Activated B cell treated with CpG ODN at 0.5 μM for 24 hours (primary cell): ENCODE data around the gene SACM1L. TPM values are rescaled to one million over a fixed set of nuclear protein-coding genes. Genes with fewer than 3 reads are reported as not detected.

Source experiments
- ATAC-seq: fragments of 200-7000 bp; cut with Tn5 transposase; one replicate; pipeline ENCODE4 v1.10.0; 2021; ENCODE audit warnings: low read depth, mild to moderate bottlenecking, moderate library complexity
- CTCF ChIA-PET: fragments of 350-600 bp; sonication (Branson Sonifier 250); formaldehyde crosslinking; loops from one replicate; lab custom pipeline; 2021; ENCODE audit warnings: antibody characterized with exemption; lab: Charles Lee
- POLR2A ChIA-PET: fragments of 350-600 bp; sonication (Branson Sonifier 250); formaldehyde crosslinking; loops from one replicate; lab custom pipeline; 2021; ENCODE audit warnings: antibody characterized with exemption; lab: Charles Lee
- DNase-seq: peaks from one replicate; pipeline ENCODE4 v3.0.0; 2022
- H3K27ac Mint-ChIP-seq: one replicate; pipeline ENCODE4 v1.8.0; 2020; ENCODE audit warnings: mixed read lengths
- H3K27me3 Mint-ChIP-seq: one replicate; pipeline ENCODE4 v1.8.0; 2021; ENCODE audit warnings: mixed read lengths
- H3K36me3 Mint-ChIP-seq: one replicate; pipeline ENCODE4 v1.8.0; 2021; ENCODE audit warnings: low read depth, mixed read lengths
- H3K4me1 Mint-ChIP-seq: one replicate; pipeline ENCODE4 v1.8.0; 2021; ENCODE audit warnings: mixed read lengths
- H3K4me3 Mint-ChIP-seq: one replicate; pipeline ENCODE4 v1.8.0; 2020; ENCODE audit warnings: mild to moderate bottlenecking, mixed read lengths
- H3K9me3 Mint-ChIP-seq: one replicate; pipeline ENCODE4 v1.8.0; 2020; ENCODE audit warnings: mixed read lengths
- intact Hi-C: fragments of 100-400 bp; cut with micrococcal nuclease; formaldehyde crosslinking; loops from one replicate; pipeline ENCODE4 v1.15.1; 2024
- total RNA-seq: library from RNA; stranded (reverse); gene quantifications from 2 replicates; pipeline ENCODE4 v1.2.3, GENCODE V29; 2022
- TF ChIP-seq, protein P1 (sequence below): fragments of 200-600 bp; IDR thresholded peaks from one replicate; pipeline ENCODE4 v1.8.0; 2022; ENCODE audit warnings: antibody characterized with exemption, mild to moderate bottlenecking

The SACM1L gene
- total RNA-seq, 1 donor from 2014 or later: 55.5 TPM

DNA sequence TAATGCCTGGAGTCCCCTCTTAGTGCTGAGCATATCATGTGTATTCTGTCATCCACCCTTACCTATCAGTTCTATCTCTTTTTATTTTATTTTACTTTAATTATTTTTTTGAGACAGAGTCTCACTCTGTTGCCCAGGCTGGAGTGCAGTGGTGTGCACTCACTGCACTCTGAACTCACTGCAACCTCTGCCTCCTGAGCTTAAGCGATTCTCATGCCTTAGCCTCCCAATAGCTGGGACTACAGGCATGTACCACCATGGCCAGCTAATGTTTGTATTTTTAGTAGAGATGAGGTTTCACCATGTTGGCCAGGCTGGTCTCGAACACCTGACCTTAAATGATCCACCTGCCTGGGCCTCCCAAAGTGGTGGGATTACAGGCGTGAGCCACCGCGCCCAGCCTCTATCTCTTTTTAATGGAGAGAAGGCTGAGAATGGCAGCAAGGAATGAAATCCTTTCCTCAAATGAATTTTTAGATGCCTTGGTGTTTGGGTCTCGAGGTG lies 11.4 kb downstream of the SACM1L start:
- TF ChIP-seq, protein P1, sequence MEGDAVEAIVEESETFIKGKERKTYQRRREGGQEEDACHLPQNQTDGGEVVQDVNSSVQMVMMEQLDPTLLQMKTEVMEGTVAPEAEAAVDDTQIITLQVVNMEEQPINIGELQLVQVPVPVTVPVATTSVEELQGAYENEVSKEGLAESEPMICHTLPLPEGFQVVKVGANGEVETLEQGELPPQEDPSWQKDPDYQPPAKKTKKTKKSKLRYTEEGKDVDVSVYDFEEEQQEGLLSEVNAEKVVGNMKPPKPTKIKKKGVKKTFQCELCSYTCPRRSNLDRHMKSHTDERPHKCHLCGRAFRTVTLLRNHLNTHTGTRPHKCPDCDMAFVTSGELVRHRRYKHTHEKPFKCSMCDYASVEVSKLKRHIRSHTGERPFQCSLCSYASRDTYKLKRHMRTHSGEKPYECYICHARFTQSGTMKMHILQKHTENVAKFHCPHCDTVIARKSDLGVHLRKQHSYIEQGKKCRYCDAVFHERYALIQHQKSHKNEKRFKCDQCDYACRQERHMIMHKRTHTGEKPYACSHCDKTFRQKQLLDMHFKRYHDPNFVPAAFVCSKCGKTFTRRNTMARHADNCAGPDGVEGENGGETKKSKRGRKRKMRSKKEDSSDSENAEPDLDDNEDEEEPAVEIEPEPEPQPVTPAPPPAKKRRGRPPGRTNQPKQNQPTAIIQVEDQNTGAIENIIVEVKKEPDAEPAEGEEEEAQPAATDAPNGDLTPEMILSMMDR: no peak
- no peak for DNase-seq
- Mint-ChIP-seq H3K27me3 (no peaks in the 10 kb centered on the region), H3K27ac (no peak overlapping the region), H3K4me3 (no peak overlapping the region), H3K36me3 (peaks cover 40% of the 10 kb centered on the region), H3K4me1 (peaks cover 36% of the 10 kb centered on the region), H3K9me3 (no peaks in the 10 kb centered on the region)
- no peak for ATAC-seq
- ChIA-PET CTCF (no interaction called here), POLR2A (interaction anchor here (0.6 kb wide), 1 partner anchor 98 kb away, joined by 3 read pairs; no protein-coding TSS in a partner anchor)
- intact Hi-C loops: no loop called here

DNA sequence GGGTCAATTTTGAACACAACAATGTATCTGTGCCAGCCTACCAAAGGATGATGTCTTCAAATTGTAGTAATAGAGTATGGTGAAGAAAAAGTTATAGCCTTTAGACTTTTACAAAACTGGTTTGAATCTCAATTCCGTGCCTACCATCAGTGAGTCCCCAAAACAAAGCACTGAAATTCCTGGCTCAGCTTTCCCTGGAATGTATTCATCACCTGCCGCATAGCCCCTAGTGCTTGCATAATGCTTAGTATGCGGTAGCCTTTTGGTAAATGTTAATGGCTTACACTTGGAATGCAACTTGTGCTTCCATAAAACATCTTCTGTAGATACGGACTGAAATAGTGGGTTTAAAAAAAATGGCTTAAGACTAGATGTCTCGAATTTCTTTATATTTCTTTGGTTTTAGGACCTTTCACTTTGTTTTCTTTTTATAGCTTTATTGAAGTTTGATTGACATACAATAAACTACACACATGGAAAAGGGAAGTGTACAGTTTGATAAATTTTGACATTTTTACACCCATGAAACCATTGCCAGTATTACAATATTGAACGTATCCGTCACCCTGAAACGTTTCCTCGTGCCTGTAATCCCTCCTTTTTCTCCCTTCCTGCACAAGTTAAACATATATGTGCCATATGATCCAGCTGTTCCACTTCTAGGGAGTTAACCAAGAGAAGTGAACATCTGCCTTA lies 12.1 kb downstream of the SACM1L start:
- H3K9me3 Mint-ChIP-seq: no peaks in the 10 kb centered on the region
- CTCF ChIA-PET: no interaction called here

DNA sequence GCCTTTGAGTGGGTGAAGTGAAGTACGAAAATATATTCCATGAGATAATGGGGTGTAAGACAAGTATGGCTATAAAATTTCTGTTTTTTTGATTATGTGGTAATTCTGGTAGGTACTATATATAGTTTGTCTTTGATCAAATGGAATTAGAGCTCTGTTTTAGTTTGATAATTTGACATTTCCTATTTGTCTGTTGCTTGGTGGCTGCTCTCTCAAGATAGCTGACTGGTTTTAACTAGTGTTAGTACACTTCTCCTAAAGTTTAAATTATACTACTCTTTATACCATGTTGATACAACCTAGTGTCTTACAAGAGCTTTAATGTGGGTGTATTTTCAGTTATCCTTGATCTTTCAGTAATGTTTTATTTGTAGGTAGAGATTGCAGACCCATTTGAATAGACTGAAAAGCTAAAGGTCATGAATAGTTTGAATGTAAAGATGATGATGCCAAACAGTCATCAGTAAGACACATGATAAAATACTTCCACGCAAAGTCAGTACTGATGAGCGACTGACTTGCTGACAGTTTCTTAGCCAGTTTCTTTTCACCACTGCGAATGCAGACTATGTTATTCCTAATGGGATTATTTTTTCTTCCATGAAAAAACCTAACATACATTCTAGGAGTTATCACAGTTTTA lies 15.2 kb downstream of the SACM1L start:
- Mint-ChIP-seq H3K36me3 (peaks cover 55% of the 10 kb centered on the region), H3K4me1 (peaks cover 23% of the 10 kb centered on the region), H3K27me3 (no peaks in the 10 kb centered on the region), H3K27ac (no peak overlapping the region), H3K4me3 (no peak overlapping the region), H3K9me3 (no peaks in the 10 kb centered on the region)
- ChIA-PET CTCF (interaction anchor here (1.0 kb wide), 1 partner anchor 44 kb away, joined by 3 read pairs; no protein-coding TSS in a partner anchor), POLR2A (interaction anchor here (0.7 kb wide), 1 partner anchor 11 kb away, joined by 8 read pairs; no protein-coding TSS in a partner anchor)
- DNase-seq (no peak), ATAC-seq (no peak)
- intact Hi-C loops: no loop called here
- TF ChIP-seq, protein P1: no peak

More for the DNA sequence above, 12.1 kb downstream of the SACM1L start:
- ATAC-seq: no peak
- H3K36me3 Mint-ChIP-seq: peaks cover 42% of the 10 kb centered on the region
- intact Hi-C loops: no loop called here
- peaks cover 31% of the 10 kb centered on the region for H3K4me1 Mint-ChIP-seq
- no peaks in the 10 kb centered on the region for H3K27me3 Mint-ChIP-seq
- DNase-seq: no peak
- TF ChIP-seq, protein P1: no peak
- POLR2A ChIA-PET: interaction anchor here (0.6 kb wide), 1 partner anchor 99 kb away, joined by 3 read pairs; no protein-coding TSS in a partner anchor
- H3K4me3 Mint-ChIP-seq: no peak overlapping the region
- no peak overlapping the region for H3K27ac Mint-ChIP-seq

DNA sequence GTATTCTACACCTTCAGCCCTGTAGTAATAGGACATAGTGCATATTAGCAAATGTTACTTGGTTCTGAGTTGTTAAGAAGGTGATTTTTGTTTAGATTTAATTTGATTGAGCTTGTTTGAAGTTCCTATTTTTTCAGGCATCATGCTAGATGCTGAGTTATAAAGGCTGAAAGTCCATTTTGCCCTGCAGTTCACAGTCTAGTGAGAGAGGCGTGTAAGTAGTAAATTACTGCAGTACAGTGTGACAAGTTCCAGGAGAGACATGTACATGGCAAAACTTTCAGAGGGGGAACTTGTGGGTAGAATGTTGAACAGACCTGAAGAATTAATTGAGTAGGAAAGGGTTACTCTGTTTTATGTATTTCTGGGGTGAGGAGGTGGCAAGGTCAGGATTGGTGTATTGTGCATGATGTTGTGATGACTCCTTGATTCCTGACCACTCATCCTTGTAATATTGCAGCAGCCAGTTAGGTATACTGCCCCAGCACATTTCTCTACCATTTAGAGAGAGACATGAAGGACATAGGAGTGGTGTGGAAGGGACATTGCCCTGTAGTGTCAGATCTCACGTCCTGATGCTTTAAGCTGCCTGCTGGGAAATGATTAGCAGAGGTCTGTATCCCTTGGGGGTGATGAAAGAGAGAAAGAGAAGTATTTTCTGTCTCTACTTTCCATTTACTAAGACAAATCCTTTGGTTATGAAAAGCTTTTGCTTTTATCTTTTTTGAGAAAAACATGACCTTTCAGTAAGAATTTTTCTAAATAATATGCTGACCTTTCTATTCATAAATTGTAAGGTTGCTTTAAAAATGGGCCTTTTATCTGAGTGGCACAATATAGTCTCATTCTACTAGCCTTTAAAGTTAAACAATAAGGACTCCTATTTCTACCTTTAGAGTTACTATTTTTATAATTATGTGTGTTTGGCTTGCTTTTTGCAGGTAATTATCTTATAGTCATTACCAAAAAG lies 16.9 kb downstream of the SACM1L start:
- Mint-ChIP-seq H3K4me3 (no peak overlapping the region), H3K36me3 (peaks cover 60% of the 10 kb centered on the region), H3K27me3 (no peaks in the 10 kb centered on the region), H3K27ac (no peak overlapping the region), H3K4me1 (peaks cover 18% of the 10 kb centered on the region), H3K9me3 (no peaks in the 10 kb centered on the region)
- CTCF ChIA-PET: interaction anchor here (0.6 to 1.1 kb wide), 2 partner anchors 12 to 46 kb away, joined by 3 read pairs; no protein-coding TSS in a partner anchor
- intact Hi-C loops: no loop called here
- ATAC-seq (no peak), DNase-seq (no peak)
- TF ChIP-seq, protein P1: no peak
- POLR2A ChIA-PET: interaction anchor here (1.1 kb wide), 1 partner anchor 17 kb away, joined by 6 read pairs; the partner anchor contains the start of gene SACM1L
